GM18867 (cell line): ENCODE data around the gene DCXR.

Experiments used
- ATAC-seq: cut with Tn5 transposase; IDR thresholded peaks from one replicate; pipeline ENCODE4 v1.9.1; 2021; ENCODE audit warnings: mild to moderate bottlenecking, moderate library complexity; ENCODE audit not compliant: unreplicated experiment

DCXR gene

DNA sequence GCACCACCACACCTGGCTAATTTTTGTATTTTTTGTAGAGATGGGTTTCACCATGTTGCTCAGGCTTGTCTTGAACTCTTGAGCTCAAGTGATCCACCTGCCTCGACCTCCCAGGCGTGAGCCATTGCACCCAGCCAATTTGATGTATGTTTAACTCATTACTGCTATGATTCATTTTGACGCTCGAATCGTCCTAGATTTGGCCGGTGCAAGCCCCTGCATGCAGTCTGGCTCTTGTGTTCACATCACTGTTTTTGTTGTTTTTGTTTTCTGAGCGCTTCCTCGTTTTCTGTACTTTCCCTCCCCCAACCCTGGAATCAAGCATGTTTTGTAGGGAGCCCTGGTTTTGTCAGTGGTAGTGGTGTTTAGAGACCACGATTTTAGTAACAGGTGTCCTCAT lies 35.9 kb upstream of the DCXR start:
- ATAC-seq = no peak

DNA sequence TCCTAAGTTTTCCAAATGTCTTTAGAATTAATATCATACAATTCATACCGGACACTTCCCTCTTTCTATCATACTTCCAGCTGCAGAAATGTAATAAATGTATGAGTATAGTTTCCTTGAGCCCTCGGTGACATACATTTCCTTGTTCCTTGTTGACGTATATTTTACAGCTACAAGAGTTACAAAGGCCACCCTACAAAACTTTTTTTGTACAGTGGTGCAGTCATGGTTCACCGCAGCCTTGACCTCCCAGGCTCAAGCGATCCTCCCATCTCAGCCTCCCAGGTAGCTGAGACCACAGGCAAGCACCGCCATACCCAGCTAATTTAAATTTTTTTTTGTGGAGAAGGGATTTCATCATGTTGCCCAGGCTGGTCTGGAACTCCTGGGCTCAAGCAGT lies 35.3 kb upstream of the DCXR start:
- ATAC-seq = no peak

DNA sequence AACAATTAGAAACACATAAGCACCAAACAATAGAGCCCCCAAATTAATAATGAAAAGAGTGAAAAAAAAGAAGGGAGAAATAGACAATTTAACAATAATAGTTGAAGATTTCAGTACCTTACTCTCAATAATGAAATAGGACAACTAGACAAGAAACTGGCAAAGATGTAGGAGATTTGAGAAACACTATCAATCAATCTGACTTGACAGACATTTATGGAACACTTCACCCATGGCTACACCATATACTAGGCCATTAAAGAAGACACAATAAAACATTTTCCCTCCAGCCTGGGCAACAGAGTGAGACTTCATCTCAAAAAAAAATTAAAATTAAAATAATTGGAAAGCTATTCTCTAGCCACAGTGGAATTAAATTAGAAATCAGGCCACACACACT lies 33.1 kb upstream of the DCXR start:
- ATAC-seq = no peak

DNA sequence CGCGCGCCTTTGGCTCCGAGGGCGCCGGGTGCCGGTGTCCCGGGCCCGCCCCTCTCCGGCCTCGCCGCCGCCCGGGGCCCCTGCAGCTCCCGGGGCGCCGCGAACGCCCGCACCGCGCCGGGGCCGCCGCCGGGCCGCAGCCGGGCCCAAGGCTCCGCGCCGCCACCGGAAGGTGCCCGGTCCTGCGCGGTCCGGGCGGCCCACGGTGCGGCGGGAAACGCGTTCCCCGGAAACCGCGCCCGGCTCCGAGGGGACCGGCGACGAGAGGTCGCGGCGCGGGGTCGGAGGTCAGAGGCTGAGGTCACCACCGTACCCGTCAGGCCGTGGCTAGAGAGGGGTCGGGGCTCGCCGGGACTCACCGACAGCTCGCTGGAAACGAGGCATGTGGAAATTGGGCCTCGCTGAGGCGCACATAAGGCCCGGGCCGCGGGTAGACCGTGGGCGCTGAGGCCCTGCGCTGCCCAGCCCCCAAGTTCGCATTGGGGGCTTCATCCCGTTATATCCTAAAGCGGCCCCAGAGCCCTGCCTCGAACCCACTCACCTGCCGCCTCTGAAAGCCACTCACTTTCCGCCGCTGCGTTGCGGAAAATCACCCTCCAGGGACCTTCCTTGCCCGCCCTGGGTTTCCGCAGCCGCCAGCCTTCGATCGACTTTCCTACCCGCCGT lies 28.3 kb upstream of the DCXR start, which contains the start of gene DUS1L:
Gene DUS1L (minus strand): TSS at position 167 of the 666 bp plus-strand sequence. CDS start 745 bp downstream, outside the sequence.
- peak; percentile 69 for ATAC-seq

DNA sequence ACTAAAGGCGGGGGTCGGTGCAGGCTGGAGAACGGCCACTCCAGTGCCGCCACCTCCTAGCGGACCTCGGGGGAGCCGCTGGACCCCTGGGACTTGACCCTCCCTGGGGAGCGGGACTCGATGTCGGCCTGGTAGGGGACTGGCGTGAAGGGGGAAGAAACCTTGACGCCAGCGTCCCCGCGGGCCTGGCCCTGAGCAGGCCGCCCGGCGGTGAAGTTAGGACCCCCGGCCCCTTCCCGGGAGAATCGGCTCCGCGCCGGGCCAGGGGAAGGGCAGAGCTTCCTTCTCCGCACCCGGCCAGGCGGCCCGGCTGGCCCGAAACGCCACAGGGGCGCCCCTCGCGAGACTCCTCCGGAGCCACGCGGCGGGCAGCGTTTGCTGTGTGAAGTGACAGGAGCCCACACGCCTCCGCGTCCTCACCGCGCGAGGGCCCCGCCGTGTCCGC lies 27.7 kb upstream of the DCXR start:
- ATAC-seq = no peak

DNA sequence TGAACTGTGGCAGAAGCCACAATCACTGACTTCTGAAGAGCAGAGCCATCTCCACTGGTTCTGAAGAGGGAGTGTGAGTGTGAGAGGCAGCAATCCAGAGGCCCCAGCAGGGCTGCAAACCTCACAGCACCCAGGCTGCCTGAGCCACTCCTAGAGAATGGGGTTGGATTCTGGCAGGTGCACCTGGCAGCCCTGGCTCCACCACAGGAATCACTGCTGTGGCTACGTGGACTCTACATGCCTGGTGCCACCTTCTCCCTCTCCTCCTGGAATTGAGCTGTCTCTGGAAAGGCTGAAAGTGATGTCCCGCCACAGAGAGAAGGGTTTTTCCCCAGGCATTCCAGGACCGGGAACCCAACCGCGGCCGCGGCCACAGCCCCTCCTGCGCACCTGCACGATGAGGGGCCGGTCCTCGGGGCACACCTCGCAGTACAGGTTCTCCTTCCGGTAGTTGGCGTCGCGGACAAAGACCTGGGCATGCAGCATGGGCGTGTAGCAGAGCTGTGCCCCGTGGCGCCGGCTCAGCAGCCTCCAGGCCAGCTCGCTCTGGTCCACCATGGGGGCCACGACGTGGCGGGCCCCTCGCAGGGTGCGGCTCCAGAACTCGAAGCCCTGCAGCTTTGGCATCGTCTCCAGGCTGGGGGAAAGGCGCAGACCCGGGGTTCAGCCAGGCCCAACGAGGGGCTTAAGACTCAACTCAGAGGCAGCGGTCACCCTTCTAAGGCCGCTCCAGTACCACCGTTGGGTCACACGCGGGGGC lies 27.1 kb upstream of the DCXR start:
- no peak for ATAC-seq

DNA sequence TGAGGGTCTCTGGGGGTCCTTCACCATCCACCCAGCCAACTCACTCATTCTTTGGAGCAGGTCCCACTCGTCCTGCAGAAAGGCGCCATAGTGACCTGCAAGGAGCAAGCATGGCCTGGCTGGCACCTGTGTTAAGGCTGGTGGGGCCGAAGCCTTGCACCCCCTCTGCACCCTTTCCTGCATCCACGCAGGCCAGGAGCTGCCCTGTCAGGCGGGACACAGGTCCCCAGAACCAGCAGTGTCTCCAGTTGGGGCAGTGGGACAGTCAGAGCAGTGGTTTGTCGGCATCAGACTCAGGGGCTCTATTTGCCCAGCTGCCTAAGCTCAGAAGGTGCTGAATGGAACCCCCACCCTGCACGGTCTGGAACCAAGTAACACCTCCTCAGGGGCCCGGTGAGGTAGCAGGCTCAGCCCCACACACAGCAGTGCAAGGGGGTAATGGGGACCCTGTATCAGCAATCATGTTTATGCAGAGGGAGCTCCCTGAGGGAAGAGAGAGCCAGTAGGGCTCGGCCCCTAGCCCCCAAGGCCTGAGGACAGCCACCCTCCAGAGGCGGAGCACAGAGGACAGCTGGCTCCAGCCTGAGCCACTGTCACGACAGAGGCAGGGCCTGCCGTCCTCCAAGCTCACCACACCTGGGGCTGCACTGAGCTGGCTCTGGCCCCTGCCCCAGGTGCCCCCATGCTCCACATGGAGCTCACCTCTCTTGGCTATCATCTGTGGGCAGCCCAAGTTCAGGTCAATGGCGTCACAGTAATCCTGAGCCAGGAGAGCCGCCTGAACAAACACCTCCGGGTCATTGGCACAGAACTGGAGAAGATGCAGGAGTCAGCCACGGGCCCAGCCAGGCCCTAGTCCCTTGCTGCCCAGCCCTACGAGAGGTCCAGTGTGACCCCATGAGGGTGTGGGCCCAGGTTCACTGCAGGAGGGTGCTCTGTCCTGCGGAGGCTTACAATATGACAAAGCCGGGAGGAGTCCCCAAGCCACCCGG lies 26.2 kb upstream of the DCXR start:
- ATAC-seq = no peak

DNA sequence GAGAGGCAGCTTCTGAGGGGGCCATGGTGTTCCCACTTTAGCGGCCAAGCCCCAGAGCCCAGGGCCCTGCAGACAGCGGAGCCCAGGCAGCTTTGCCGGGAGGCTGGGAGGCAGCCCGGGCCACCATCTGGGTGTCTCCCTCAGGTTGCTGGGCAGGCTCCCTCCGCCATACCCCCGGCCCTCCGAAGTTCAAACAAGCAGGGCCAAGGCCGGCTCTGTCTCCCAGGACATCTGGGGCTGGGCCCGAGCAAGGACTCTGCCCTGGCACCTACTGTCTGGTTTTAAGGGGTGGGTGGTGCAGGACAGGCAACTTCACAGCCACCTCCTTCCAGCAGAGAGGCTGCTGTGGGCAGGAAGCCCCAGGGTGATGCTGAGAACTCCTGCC lies 25.5 kb upstream of the DCXR start:
- ATAC-seq = no peak

DNA sequence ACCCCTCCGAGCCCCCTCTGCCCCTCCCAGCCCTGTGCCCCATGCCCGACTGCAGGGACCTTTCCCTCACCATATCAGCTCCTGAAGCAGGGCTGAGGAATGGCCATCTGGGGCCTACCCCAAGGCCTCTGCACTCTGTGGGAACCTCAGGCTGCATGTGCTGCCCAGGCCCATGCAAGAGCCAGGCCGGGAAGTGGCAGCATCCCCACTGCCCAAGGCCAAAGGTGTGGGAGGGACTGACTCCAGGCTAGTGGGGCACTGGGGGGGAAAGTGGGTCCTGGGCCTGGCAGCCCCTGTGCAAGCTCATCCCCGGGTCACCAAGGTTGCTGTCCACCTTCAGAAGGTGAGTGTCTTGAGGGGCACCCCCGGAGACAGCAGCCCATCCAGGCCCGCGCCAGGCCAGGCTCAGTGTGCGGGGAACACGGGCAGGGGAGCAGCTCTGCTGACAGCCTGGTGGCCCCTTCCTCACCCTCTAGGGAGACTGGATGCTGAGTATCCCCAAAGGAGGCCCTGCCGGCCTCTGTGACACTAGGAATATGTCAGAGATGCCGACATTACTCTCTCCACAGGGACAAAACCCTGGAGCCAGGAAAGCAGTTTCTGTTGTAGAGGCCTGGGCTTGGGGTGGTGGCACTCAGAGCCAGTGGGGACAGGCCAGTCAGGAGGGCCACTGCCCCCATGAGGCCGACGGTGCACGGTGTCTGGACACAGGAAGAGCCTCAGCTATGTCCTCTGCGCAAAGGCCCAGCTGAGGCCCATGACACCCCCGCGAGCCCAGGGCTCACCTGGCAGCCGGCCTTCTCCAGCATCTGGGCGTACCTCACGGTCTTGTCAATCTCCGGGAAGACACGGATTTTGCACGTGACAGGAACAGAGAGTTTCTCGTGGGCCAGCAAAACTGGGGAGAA lies 24.8 kb upstream of the DCXR start:
- ATAC-seq = no peak

DNA sequence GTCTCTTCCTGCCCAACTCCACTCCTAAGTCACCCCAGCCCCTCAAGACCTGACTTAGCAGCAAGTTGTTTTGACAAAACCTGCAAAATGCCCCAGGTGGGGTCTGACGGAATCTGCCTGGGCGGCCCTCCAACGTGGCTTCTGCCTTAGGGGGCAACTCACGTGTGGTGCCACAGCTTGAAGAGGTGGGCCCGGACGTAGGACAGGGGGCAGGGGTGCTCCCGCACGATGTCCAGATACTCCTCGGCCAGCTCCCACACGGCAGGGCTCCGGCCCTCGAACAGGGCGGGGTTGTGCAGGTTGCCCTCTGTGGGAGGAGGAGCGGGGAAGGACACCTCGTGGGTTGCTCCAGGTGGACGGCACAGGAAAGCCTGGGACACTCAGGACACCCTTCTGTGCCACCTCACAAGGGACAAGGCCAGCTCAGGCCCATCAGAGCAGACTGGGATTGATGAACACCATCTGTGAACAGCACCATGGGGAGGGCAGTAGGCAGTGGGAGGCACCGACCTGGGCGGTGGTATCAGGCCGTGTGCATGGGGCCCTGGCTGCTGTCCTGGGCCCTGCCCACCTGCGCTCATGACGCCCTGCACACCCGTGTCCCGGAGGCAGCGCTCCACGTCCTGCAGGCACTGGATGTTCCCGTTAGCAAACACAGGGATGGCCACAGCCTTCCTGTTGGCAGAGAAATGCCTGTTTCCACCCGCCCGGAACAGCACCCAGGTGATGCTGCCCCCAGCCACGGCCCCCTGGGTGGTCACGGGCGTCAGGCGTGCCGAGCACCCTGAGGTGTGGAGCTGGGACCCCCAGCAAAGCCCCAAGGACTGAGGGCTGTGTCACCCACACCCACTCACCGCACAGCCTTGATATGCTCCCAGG lies 23.8 kb upstream of the DCXR start:
- ATAC-seq = no peak

DNA sequence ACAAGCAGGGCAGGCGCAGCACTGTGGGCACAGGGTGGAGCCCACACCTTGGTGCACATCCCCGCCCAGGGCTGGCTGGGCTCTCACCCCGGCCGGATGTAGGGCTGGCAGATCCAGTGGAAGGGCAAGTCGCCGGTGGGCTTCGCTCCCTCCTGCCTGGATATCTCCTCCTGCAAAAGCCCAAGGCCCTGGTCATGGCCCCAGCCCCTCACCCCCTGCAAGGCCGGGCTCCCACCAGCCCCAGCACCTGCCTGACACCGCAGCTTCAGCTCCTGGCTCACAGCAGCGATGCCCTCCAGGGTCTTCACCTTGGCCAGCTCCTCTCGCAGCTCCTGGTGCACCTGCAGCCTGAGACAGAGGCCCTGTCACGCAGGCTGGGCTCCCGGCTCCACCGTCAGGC lies 23.1 kb upstream of the DCXR start:
- no peak for ATAC-seq

DNA sequence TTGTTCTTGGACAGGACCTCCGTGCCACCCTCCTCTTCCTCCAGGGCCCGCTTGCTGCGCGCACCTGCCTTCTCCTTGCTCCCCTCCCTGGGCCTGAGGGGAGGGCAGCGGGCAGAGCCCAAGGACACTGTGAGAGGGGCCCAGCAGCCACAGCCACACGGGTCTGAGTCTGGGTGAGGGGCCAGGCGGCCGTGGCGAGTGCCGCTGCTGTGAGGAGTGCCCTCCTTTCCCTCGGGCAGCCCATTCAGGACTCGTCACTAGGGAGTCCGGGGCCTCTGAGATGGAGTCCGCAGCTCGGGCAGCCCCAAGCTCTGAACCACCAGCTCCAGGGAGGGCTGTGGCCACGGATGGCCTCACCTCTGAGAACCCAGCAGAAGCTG lies 22.5 kb upstream of the DCXR start:
- no peak for ATAC-seq

DNA sequence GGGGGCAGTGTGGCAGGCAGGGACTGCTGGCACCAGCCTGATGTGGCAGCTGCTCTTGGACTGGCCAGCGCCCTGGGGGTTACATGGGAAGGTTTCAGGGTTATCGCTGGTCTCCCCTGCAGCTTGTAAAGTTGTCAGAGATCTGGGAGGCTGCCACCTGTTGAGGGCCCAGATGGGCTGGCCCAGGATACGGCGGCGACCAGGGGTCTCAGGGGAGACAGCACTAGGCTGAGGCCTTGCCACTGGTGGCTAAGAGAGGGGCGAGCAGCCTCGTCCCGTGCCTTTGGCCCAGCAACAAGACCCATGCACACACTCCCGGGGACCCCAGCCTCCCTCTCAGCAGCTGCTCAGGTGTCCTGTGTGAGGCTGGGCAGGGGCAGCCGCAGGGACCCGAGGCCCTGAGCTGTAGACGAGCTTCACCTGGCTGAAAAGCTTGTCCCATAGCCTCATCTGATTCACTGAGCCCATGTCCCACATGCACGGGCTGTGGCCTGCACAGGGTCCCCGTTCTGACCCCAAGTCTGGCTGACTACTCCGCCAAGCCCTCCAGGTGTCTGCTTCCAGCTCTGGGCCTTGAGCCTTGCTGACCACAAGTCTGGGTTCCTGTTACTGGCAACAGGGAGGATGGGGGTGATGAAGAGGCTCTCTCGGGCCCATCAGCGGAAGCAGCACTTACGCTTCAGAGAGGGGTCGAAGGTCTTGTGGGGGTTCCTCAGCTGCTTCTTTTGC lies 21.9 kb upstream of the DCXR start:
- no peak for ATAC-seq

DNA sequence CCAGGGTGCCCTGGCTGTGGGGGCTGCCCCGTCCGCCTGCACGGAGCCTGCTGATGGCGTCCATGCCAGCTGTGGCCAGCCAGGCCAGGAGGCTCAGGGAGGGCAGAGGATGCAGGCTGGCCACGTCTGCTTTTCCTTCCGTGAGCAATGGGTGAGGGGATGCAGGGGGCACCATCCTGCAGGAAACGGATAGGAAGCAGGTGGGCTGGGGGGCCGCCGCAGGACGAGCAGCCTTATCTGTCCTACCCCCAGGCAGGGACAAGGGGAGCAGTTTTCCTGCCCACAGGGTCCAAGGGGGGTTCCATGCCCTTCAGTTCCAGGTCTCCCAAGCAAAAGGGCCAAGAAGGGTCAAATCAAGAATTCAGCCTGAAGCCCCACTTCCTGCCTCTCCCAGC lies 21.4 kb upstream of the DCXR start:
- ATAC-seq = no peak

DNA sequence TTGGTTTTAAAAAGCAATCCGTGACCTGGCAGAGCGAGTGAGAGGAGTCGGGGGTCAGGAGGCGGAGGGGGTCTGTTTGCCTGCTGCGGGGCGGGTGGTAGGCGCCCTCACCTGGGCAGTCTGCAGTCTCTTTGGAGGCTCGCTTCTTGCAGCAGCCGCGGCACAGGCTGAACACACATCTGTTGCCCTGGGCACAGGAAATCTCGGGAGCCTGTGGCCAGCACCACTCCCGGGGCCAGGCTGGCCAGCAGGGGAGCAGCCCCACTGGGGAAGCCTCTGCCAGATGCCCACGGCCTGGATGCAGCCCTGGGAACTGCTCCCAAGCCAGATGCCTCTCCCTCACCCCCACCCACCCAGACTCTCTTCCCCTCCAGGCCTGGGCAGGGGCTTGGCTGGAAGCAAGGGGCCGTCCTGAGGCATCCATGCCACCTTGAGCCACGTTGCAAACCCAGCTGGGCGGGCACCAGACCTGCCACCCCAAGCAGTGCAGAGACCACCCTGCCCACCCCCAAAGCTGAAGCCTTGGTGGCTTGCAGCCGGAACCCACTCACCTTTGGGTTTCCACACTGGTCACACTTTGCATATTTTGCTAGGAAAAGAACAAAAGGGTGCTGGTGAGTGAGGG lies 20.8 kb upstream of the DCXR start:
- no peak for ATAC-seq

DNA sequence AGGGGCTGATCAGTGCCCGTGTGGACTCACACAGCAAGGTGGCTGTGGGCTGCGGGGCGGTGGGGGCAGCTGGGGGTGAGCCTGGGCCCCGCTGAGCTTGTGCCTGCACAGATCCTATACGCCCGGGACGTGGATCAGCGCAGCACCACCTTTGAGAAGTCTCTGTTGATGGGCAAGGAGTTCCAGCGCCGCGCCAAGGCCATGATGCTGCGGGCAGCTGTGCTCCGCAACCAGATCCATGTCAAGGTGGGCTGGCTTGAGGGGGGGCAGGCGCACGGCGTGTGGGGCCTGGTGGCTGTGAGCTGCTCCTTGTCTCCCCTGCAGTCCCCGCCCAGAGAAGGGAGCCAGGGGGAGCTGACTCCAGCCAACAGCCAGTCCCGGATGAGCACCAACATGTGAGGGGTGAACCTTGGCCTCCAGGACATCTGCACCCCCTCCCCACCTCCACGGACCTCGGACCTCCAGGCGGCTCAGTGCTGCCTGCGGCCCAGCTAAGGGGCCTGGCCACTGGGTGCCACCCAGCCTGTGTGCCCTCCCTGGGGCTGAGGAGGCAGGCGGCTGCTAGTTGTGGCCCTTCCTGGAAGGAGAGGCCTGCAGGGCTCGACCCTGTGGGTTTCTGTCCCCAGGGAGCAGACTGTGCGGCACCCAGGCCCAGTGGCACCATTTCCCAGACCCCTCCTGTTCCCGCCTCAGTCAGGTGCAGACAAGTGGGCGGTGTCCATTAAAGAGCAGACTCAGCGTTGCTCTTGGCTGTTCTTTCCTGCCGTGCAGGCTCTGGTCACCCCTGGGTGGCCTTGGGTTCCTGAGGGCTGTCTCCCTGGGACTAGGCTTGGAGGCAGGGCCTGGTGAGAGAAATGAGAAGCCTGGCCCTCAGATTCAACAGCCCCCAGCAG lies 19.5 kb upstream of the DCXR start:
- no peak for ATAC-seq
